Endodermal cell (in vitro differentiated cells): ENCODE results near the gene ARHGAP22. TPM values are rescaled to one million over a fixed set of nuclear protein-coding genes. Genes with fewer than 3 reads are reported as not detected.

Experiments
- DNase-seq: peaks from one replicate; pipeline ENCODE4 v3.0.0-alpha.2; 2017
- H3K27ac ChIP-seq: 2 replicates; pipeline ENCODE4 v1.5.1; 2013; ENCODE audit warnings: mild to moderate bottlenecking, low read depth, low read length, moderate library complexity
- H3K27me3 ChIP-seq: 2 replicates; pipeline ENCODE4 v1.6.1; 2013; ENCODE audit warnings: mild to moderate bottlenecking, low read length, moderate library complexity; ENCODE audit not compliant: insufficient read depth, control insufficient read depth, poor library complexity, severe bottlenecking
- H3K36me3 ChIP-seq: 2 replicates; pipeline ENCODE4 v1.7.0; 2013; ENCODE audit warnings: mild to moderate bottlenecking, low read length, moderate library complexity; ENCODE audit not compliant: control insufficient read depth, insufficient read depth
- H3K4me1 ChIP-seq: one replicate; pipeline ENCODE4 v1.7.0; 2013; ENCODE audit warnings: low read length; ENCODE audit not compliant: control insufficient read depth, insufficient read depth
- H3K4me3 ChIP-seq: 2 replicates; pipeline ENCODE4 v1.5.1; 2013; ENCODE audit warnings: mild to moderate bottlenecking, low read length, moderate library complexity
- H3K9ac ChIP-seq: 2 replicates; pipeline ENCODE4 v1.6.1; 2013; ENCODE audit warnings: mild to moderate bottlenecking, low read length, moderate library complexity; ENCODE audit not compliant: poor library complexity, severe bottlenecking; ENCODE audit errors: extremely low read depth
- H3K9me3 ChIP-seq: 2 replicates; pipeline ENCODE4 v1.6.1; 2013; ENCODE audit warnings: mild to moderate bottlenecking, low read length, moderate library complexity; ENCODE audit not compliant: control insufficient read depth
- H3K27ac Mint-ChIP-seq: 2 replicates; pipeline ENCODE4 v1.8.0; 2020; ENCODE audit warnings: mixed read lengths
- H3K27me3 Mint-ChIP-seq: 2 replicates; pipeline ENCODE4 v1.8.0; 2021; ENCODE audit warnings: mild to moderate bottlenecking, mixed read lengths; ENCODE audit not compliant: insufficient read depth
- H3K36me3 Mint-ChIP-seq: 2 replicates; pipeline ENCODE4 v1.8.0; 2020; ENCODE audit warnings: low read depth, mixed read lengths
- H3K4me1 Mint-ChIP-seq: 2 replicates; pipeline ENCODE4 v1.8.0; 2020; ENCODE audit warnings: mixed read lengths
- H3K4me3 Mint-ChIP-seq: 2 replicates; pipeline ENCODE4 v1.8.0; 2020; ENCODE audit warnings: mild to moderate bottlenecking, moderate library complexity, mixed read lengths
- H3K9me3 Mint-ChIP-seq: 2 replicates; pipeline ENCODE4 v1.8.0; 2020; ENCODE audit warnings: mild to moderate bottlenecking, mixed read lengths
- WGBS, 2 experiments: methylation state at CpG; one replicate each; pipeline versions ENCODE4 v1.1.5 to v1.1.7; 2013; ENCODE audit warnings: missing lambda C conversion rate in 2 of 2, mixed read lengths in 1 of 2; ENCODE audit not compliant: insufficient coverage in 1 of 2, insufficient read length in 1 of 2; 5-methylcytosine and 5-hydroxymethylcytosine counted together
- total RNA-seq, 2 donors: library from RNA; stranded (reverse); fragmentation: NEBNext Ultra II Directional in 1 of 2; extraction: Animal tissue kit (Norgen Biotek cat#: 25700) in 1 of 2; gene quantifications; 2 replicates in 1 of 2; 3 replicates in 1 of 2; pipeline ENCODE4 v1.2.1, GENCODE V29; 2021
- TF ChIP-seq, protein P1 (sequence below): fragments of 200-600 bp; sonication (generic); conservative IDR thresholded peaks from 2 replicates; pipeline ENCODE4 v1.5.0; 2021; ENCODE audit warnings: antibody characterized with exemption, mild to moderate bottlenecking

ARHGAP22 gene
- total RNA-seq, 2 donors from 2014 or later = 10.3 to 14.1 TPM

DNA sequence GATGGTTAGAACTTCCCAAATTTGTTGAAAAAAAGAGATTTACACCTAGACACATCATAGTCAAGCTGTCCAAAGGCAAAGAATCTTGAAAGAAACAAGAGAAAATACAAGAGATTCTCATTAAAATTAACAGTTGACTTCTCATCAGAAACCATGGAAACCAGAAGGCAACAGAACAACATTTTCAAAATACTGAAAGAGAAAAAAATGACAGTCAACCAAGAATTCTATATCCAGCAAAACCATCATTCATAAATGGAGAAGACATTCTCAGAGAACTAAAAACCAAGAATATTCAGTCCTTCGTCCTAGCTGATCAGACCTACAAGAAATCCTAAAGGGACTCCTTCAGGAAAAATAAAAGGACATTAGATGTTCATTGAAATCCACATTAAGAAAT lies 90.6 kb downstream of the ARHGAP22 start:
- Histone ChIP-seq H3K4me3 (no peak overlapping the region), H3K9ac (no peak overlapping the region), H3K9me3 (peaks cover 31% of the 10 kb centered on the region), H3K4me1 (no peaks in the 10 kb centered on the region), H3K36me3 (no peaks in the 10 kb centered on the region), H3K27me3 (no peaks in the 10 kb centered on the region), H3K27ac (no peak overlapping the region)
- H3K36me3 Mint-ChIP-seq = no peaks in the 10 kb centered on the region
- H3K27ac Mint-ChIP-seq = no peak overlapping the region
- DNase-seq = no peak
- H3K9me3 Mint-ChIP-seq = peaks cover 28% of the 10 kb centered on the region
- H3K27me3 Mint-ChIP-seq = peaks cover 2% of the 10 kb centered on the region
- no peaks in the 10 kb centered on the region for H3K4me1 Mint-ChIP-seq
- 88 to 100% methylated on average over 1 of the region's 1 CpG for WGBS, 2 experiments
- TF ChIP-seq, protein P1, sequence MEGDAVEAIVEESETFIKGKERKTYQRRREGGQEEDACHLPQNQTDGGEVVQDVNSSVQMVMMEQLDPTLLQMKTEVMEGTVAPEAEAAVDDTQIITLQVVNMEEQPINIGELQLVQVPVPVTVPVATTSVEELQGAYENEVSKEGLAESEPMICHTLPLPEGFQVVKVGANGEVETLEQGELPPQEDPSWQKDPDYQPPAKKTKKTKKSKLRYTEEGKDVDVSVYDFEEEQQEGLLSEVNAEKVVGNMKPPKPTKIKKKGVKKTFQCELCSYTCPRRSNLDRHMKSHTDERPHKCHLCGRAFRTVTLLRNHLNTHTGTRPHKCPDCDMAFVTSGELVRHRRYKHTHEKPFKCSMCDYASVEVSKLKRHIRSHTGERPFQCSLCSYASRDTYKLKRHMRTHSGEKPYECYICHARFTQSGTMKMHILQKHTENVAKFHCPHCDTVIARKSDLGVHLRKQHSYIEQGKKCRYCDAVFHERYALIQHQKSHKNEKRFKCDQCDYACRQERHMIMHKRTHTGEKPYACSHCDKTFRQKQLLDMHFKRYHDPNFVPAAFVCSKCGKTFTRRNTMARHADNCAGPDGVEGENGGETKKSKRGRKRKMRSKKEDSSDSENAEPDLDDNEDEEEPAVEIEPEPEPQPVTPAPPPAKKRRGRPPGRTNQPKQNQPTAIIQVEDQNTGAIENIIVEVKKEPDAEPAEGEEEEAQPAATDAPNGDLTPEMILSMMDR = no peak
- no peak overlapping the region for H3K4me3 Mint-ChIP-seq

DNA sequence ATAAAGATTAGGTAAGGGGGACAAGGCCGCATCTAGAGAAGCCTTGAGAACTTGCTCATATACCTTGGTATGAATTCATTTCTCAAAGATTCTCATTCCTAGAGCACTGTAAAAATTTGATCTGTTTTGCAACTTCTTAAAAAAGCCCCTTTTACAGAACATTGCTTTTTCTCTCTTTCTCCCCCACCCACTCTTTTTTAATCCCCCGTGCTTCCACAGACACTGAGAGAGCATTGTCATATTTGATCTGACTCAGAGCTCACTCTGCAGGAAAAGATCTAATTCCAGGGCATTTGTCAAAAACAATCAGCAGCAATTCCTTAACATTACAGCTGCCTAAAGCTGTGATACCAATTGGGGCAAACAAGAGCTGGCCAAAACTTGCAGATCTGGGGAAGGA lies 92.0 kb downstream of the ARHGAP22 start:
- Histone ChIP-seq H3K9ac (no peak overlapping the region), H3K27ac (no peak overlapping the region), H3K36me3 (no peaks in the 10 kb centered on the region), H3K4me3 (no peak overlapping the region), H3K27me3 (no peaks in the 10 kb centered on the region), H3K9me3 (peaks cover 31% of the 10 kb centered on the region), H3K4me1 (no peaks in the 10 kb centered on the region)
- peaks cover 28% of the 10 kb centered on the region for H3K9me3 Mint-ChIP-seq
- no peaks in the 10 kb centered on the region for H3K36me3 Mint-ChIP-seq
- no peak overlapping the region for H3K27ac Mint-ChIP-seq
- TF ChIP-seq, protein P1 = no peak
- H3K27me3 Mint-ChIP-seq = peaks cover 2% of the 10 kb centered on the region
- DNase-seq = no peak
- no peak overlapping the region for H3K4me3 Mint-ChIP-seq
- WGBS, 2 experiments = 91 to 94% methylated on average over 2 of the region's 2 CpGs
- H3K4me1 Mint-ChIP-seq = no peaks in the 10 kb centered on the region

DNA sequence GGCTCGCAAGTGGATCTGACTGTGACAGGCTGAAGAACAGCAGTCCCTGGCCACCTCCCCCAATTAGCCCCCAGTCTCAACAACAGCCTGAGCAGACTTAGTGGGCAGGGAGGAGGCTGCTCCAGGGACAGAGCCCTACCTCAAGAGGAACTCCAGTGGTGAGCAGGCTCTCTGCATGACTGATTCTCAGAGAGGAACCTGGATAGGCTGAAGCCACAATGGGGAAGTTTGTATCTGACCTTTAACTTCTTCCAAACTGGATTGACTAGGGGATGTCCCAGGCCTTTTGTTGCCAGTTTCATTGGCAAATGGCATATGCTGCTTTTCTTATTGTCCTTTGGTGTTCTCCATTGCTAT lies 93.0 kb downstream of the ARHGAP22 start:
- TF ChIP-seq, protein P1 = no peak
- no peak overlapping the region for H3K4me3 Mint-ChIP-seq
- no peaks in the 10 kb centered on the region for H3K36me3 ChIP-seq
- DNase-seq = peak; percentile 38
- H3K4me1 Mint-ChIP-seq = peaks cover 2% of the 10 kb centered on the region
- peaks cover 24% of the 10 kb centered on the region for H3K9me3 Mint-ChIP-seq
- H3K27ac ChIP-seq = no peak overlapping the region
- H3K36me3 Mint-ChIP-seq = no peaks in the 10 kb centered on the region
- no peak overlapping the region for H3K9ac ChIP-seq
- peaks cover 2% of the 10 kb centered on the region for H3K27me3 Mint-ChIP-seq
- H3K4me1 ChIP-seq = no peaks in the 10 kb centered on the region
- H3K9me3 ChIP-seq = peaks cover 31% of the 10 kb centered on the region
- H3K27ac Mint-ChIP-seq = no peak overlapping the region
- WGBS, 2 experiments = 100% methylated on average over 1 of the region's 1 CpG; no CpG with 5 or more reads in 1 of the 2 experiments
- H3K27me3 ChIP-seq = no peaks in the 10 kb centered on the region
- no peak overlapping the region for H3K4me3 ChIP-seq
